Astrocyte of the spinal cord (primary cell): Measurements from ENCODE around the gene SPO11.
A peak's percentile ranks its signal among the peaks of the same experiment; 100 is the strongest.
"Not testable (repeated sequence)": the region's sequence is repeated elsewhere in the genome, so short reads cannot be mapped to it uniquely, and the experiment has no call there.

Experiments used
- DNase-seq: peaks from one replicate; pipeline ENCODE4 v3.0.0; 2011; ENCODE audit warnings: low read depth, low spot score
- H3K4me3 ChIP-seq: 2 replicates; pipeline ENCODE4 v1.5.1; 2011; ENCODE audit warnings: low read depth, mild to moderate bottlenecking, low read length, moderate library complexity
- CTCF ChIP-seq: IDR thresholded peaks from 2 replicates; pipeline ENCODE4 v1.5.1; 2012; ENCODE audit warnings: low read depth, mild to moderate bottlenecking, low read length, inconsistent platforms
- in situ Hi-C: cut with HindIII; loops from 2 replicates; pipeline ENCODE4 v1.10.0; 2017; ENCODE audit warnings: low sequenced_read_pairs

Gene SPO11

GRCh38 chr20:57350081-57350710 lies 20.6 kb downstream of the SPO11 start:
- no peak for TF ChIP-seq CTCF
- DNase-seq, result no peak
- in situ Hi-C loops, result no loop called here
- H3K4me3 ChIP-seq, result no peak overlapping the region

- DNase-seq, in situ Hi-C loops: not testable (repeated sequence)
- peak overlapping the region; percentile 94 for H3K4me3 ChIP-seq
Observed at GRCh38 chr20:57350726-57351041, 21.1 kb downstream of the SPO11 start.

- TF ChIP-seq CTCF, result no peak
- in situ Hi-C loops, result no loop called here
- H3K4me3 ChIP-seq, result peak within 1 kb of the TSS; percentile 94
- DNase-seq, result peak; percentile 93
Observed at GRCh38 chr20:57351042-57351783, 21.6 kb downstream of the SPO11 start, which contains the start of gene RAE1. TSS of gene RAE1 (plus strand) at chr20:57351255. CDS start at chr20:57354039, 2,784 bp downstream.

GRCh38 chr20:57352305-57352704 lies 22.7 kb downstream of the SPO11 start:
- in situ Hi-C loops, result no loop called here
- no peak for DNase-seq
- H3K4me3 ChIP-seq, result peak overlapping the region; percentile 94
- no peak for TF ChIP-seq CTCF

- in situ Hi-C loops, result no loop called here
- DNase-seq, result no peak
- TF ChIP-seq CTCF, result no peak
- H3K4me3 ChIP-seq, result no peak overlapping the region
Observed at GRCh38 chr20:57353351-57353750, 23.7 kb downstream of the SPO11 start.

- peak; percentile 73 for DNase-seq
- in situ Hi-C loops, result no loop called here
- no peak overlapping the region for H3K4me3 ChIP-seq
- TF ChIP-seq CTCF, result no peak
Observed at GRCh38 chr20:57361517-57361916, 31.9 kb downstream of the SPO11 start.

GRCh38 chr20:57364451-57364850 lies 34.8 kb downstream of the SPO11 start:
- in situ Hi-C loops, result no loop called here

More at GRCh38 chr20:57364451-57364850, 34.8 kb downstream of the SPO11 start:
- TF ChIP-seq CTCF, result no peak
- DNase-seq, result no peak
- no peak overlapping the region for H3K4me3 ChIP-seq
